ENCODE data around the gene GDAP2. TPM values are rescaled to one million over a fixed set of nuclear protein-coding genes. Genes with fewer than 3 reads are reported as not detected.

The GDAP2 gene
- total RNA-seq, 1 donor from 2014 or later = 18.8 TPM

- intact Hi-C loops (cut with micrococcal nuclease) = no loop called here
- peaks cover 4% of the 10 kb centered on the region for H3K4me1 ChIP-seq
- no peak for TF ChIP-seq CTCF (IDR thresholded peaks at IDR 0.05; ENCODE audit: borderline replicate concordance)
- H3K36me3 ChIP-seq = peaks cover 42% of the 10 kb centered on the region
- H3K9me3 ChIP-seq (replicated peaks) = peaks cover 17% of the 10 kb centered on the region
- H3K4me3 ChIP-seq = no peak overlapping the region
- DNase-seq = no peak
- no peak overlapping the region for H3K27ac ChIP-seq (replicated peaks)
- H3K27me3 ChIP-seq (ENCODE audit: low read depth) = no peaks in the 10 kb centered on the region
Measured at GRCh38 chr1:117842408-117843170, 86.8 kb downstream of the GDAP2 start.

DNA sequence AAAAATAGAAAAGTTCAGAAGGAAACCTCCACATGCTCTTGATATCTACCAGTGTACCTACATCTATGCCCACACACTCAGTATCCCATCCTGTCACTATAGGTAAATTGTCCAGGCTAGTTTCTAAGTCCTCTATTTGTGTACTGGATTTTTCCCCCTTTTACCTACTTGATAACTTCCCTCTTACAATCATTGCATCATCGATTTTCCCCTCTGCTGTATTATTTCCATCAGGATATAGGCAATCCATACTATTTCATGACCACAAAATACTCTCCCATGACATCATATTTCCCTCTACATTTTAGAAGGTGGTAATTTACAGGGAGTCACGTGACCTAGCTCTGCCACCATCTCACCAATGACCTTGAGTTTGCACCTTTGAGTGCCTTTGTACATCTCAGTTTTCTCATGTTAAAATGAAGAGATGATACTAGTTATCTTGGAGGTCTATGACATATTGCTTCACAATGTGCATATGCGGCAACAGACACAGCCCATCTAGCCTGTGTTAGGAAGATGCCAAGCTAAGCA lies 88.2 kb downstream of the GDAP2 start:
- H3K36me3 ChIP-seq = peaks cover 43% of the 10 kb centered on the region
- intact Hi-C loops (cut with micrococcal nuclease) = no loop called here

DNA sequence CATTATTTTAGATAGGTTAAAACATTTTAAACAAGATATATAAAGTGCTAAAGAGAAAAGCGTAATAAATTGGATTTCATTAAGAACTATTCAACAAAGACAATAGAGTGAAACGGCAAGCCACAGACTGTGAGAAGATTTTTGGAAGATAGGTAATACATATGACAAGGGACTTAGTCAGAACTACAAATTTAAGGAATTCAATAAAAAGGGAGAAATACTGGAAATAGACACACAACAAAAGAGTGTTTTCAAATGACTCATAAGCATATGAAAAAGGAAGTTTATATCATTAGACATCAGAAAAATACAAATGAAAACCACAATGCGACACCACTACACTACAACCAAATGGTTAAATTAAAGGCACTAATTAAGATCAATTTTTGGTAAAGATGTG lies 90.5 kb downstream of the GDAP2 start:
- intact Hi-C loops (cut with micrococcal nuclease) = no loop called here
- TF ChIP-seq CTCF (IDR thresholded peaks at IDR 0.05; ENCODE audit: borderline replicate concordance) = no peak
- Histone ChIP-seq H3K36me3 (peaks cover 34% of the 10 kb centered on the region), H3K9me3 (replicated peaks) (peaks cover 4% of the 10 kb centered on the region), H3K4me3 (no peak overlapping the region), H3K27me3 (ENCODE audit: low read depth) (no peaks in the 10 kb centered on the region), H3K4me1 (no peaks in the 10 kb centered on the region), H3K27ac (replicated peaks) (no peak overlapping the region)
- no peak for DNase-seq

More for the DNA sequence above, 88.2 kb downstream of the GDAP2 start:
- Histone ChIP-seq H3K27me3 (ENCODE audit: low read depth) (no peaks in the 10 kb centered on the region), H3K27ac (replicated peaks) (no peak overlapping the region), H3K4me1 (no peaks in the 10 kb centered on the region), H3K4me3 (no peak overlapping the region), H3K9me3 (replicated peaks) (peaks cover 17% of the 10 kb centered on the region)
- no peak for DNase-seq
- TF ChIP-seq CTCF (IDR thresholded peaks at IDR 0.05; ENCODE audit: borderline replicate concordance) = no peak

GRCh38 chr1:117836069-117836468 lies 93.4 kb downstream of the GDAP2 start:
- TF ChIP-seq CTCF (IDR thresholded peaks at IDR 0.05; ENCODE audit: borderline replicate concordance) = no peak
- intact Hi-C loops (cut with micrococcal nuclease) = no loop called here
- Histone ChIP-seq H3K9me3 (replicated peaks) (no peaks in the 10 kb centered on the region), H3K4me3 (no peak overlapping the region), H3K27me3 (ENCODE audit: low read depth) (no peaks in the 10 kb centered on the region), H3K4me1 (no peaks in the 10 kb centered on the region), H3K27ac (replicated peaks) (no peak overlapping the region), H3K36me3 (peaks cover 21% of the 10 kb centered on the region)
- DNase-seq = no peak

DNA sequence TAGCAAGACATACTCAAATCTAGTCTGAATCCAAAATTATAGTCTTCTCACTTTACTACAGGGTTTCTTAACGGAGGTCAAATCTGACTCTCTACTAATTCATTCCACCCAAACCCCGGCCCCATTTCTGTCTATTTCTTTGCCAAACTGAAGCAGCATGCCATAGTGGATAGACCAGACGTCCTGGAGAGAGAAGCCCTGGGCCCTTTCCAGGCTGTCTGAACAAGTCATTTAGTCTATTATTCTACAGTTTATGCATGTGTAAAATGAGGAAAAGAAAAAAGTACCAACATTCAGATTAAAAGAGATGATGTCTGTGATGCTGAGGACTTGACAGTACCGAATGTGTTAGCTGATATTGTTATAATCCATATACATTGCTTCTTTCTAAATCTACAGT lies 95.0 kb downstream of the GDAP2 start:
- TF ChIP-seq CTCF (IDR thresholded peaks at IDR 0.05; ENCODE audit: borderline replicate concordance) = no peak
- H3K4me3 ChIP-seq = no peak overlapping the region
- H3K27me3 ChIP-seq (ENCODE audit: low read depth) = no peaks in the 10 kb centered on the region
- peaks cover 13% of the 10 kb centered on the region for H3K36me3 ChIP-seq
- H3K9me3 ChIP-seq (replicated peaks) = no peaks in the 10 kb centered on the region
- H3K27ac ChIP-seq (replicated peaks) = no peak overlapping the region
- no peak for DNase-seq
- intact Hi-C loops (cut with micrococcal nuclease) = no loop called here
- H3K4me1 ChIP-seq = no peaks in the 10 kb centered on the region
